ENCODE results near the gene SORCS2.

GRCh38 chr4:7339751-7340552, 147.6 kb downstream of the SORCS2 start:
- no peak for TF ChIP-seq CTCF (IDR thresholded peaks at IDR 0.05)
- TF ChIP-seq POLR2A (IDR thresholded peaks at IDR 0.05) = no peak

Measured in esophagus squamous epithelium (tissue), 4 donors.